GM19463 (cell line): Measurements from ENCODE around the gene RFTN1.

Experiments
- ATAC-seq: cut with Tn5 transposase; IDR thresholded peaks from one replicate; pipeline ENCODE4 v1.9.1; 2021; ENCODE audit warnings: mild to moderate bottlenecking, moderate library complexity; ENCODE audit not compliant: unreplicated experiment

The RFTN1 gene

GRCh38 chr3:16385151-16385550 is 128.3 kb downstream of the RFTN1 start:
- ATAC-seq, result no peak

GRCh38 chr3:16383864-16384263 is 129.6 kb downstream of the RFTN1 start:
- ATAC-seq, result no peak

- ATAC-seq, result peak; percentile 56
Measured at GRCh38 chr3:16382845-16383244, 130.7 kb downstream of the RFTN1 start.

GRCh38 chr3:16381426-16381825 is 132.1 kb downstream of the RFTN1 start:
- ATAC-seq, result no peak

GRCh38 chr3:16380421-16380820 is 133.1 kb downstream of the RFTN1 start:
- ATAC-seq, result no peak

- peak; percentile 13 for ATAC-seq
Measured at GRCh38 chr3:16379838-16380237, 133.7 kb downstream of the RFTN1 start.

- peak; percentile 49 for ATAC-seq
Measured at GRCh38 chr3:16378920-16379319, 134.6 kb downstream of the RFTN1 start.

- ATAC-seq, result peak; percentile 8
Measured at GRCh38 chr3:16378415-16378814, 135.1 kb downstream of the RFTN1 start.

GRCh38 chr3:16377847-16378302 is 135.6 kb downstream of the RFTN1 start:
- ATAC-seq, result no peak

GRCh38 chr3:16377196-16377595 is 136.3 kb downstream of the RFTN1 start:
- no peak for ATAC-seq

GRCh38 chr3:16375891-16376290 is 137.6 kb downstream of the RFTN1 start:
- no peak for ATAC-seq

- ATAC-seq, result no peak
Measured at GRCh38 chr3:16374935-16375245, 138.6 kb downstream of the RFTN1 start.

- peak; percentile 28 for ATAC-seq
Measured at GRCh38 chr3:16374047-16374934, 139.2 kb downstream of the RFTN1 start.

GRCh38 chr3:16373341-16373946 is 140.1 kb downstream of the RFTN1 start:
- ATAC-seq, result no peak

- ATAC-seq, result peak; percentile 17
Measured at GRCh38 chr3:16372362-16373292, 140.9 kb downstream of the RFTN1 start.

GRCh38 chr3:16370872-16371740 is 142.4 kb downstream of the RFTN1 start:
- peak; percentile 26 for ATAC-seq

- no peak for ATAC-seq
Measured at GRCh38 chr3:16370503-16370871, 143.0 kb downstream of the RFTN1 start.

- ATAC-seq, result no peak
Measured at GRCh38 chr3:16369885-16370284, 143.6 kb downstream of the RFTN1 start.

GRCh38 chr3:16369276-16369675 is 144.2 kb downstream of the RFTN1 start:
- no peak for ATAC-seq

- no peak for ATAC-seq
Measured at GRCh38 chr3:16366581-16366980, 146.9 kb downstream of the RFTN1 start.
